Measurements from ENCODE around the gene MRPL53.
"Not testable (repeated sequence)": the region's sequence is repeated elsewhere in the genome, so short reads cannot be mapped to it uniquely, and the experiment has no call there.

Gene MRPL53

DNA sequence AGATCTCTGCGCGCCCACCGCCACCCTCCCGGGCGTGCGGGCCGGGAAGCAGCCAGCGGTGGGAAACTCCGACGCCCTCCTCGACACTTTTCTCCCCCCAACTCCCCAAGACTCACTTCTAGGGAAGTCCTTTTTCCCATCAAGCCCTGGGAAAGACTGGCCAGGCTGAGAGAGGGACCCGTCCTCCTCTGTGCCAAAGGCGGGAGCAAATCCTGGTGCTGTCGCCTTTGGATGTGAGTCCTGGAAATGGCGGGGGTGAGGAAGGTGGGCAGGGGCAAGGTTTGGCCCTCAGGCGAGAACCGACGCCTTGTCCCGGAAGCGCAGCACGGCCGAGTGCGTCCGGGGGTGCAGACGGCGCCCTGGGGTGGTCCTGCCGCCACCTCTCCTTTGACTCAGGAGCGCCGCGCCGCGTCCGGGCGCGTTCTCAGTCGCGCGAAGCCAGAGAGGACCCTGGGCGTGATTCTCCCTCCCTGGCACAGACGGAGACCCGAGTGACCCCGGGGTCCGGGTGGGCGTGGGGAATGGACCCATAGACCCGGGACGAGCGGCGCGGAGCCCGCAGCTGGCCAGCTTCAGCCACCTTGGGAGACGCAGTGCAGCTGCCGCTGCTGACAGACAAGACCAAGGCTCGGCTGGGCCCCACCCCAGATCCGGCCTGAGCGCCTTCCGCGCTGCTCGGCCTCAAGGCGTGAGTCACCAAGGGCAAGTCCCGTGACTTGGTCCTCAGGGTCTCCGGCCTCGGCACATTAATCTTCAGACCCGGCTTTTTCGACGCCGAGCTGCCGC is 30.4 kb upstream of the MRPL53 start:
- DNase-seq (ENCODE audit: low spot score) = peak; percentile 94

DNA sequence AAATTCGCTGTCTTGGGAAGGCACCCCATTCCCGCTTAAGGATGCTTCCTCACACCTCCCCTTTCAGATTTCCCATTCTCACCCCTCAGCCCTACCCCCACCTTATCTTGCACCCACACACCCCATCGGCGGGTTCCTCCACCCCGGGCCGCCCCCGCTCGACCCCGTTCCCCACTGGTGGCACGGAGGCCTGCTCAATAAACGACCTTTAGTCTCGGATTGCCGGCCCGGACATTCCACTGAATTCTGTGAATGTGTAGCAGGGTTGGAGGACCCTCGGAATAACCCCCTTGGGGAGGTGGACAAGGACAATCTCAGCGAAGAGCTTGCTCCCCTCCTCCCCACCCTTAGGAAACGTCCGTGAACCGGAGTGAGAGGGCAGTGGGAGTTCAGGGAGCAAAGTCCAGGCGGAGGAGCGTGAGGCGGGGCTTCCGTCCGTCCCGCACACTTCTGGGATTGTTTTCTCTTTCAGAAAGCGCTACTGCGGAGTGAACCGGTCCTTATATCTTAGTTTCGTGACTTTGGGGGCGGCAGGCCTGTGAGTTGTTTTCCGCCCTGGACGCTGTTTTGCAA is 29.8 kb upstream of the MRPL53 start:
- no peak for DNase-seq (ENCODE audit: low spot score)

DNA sequence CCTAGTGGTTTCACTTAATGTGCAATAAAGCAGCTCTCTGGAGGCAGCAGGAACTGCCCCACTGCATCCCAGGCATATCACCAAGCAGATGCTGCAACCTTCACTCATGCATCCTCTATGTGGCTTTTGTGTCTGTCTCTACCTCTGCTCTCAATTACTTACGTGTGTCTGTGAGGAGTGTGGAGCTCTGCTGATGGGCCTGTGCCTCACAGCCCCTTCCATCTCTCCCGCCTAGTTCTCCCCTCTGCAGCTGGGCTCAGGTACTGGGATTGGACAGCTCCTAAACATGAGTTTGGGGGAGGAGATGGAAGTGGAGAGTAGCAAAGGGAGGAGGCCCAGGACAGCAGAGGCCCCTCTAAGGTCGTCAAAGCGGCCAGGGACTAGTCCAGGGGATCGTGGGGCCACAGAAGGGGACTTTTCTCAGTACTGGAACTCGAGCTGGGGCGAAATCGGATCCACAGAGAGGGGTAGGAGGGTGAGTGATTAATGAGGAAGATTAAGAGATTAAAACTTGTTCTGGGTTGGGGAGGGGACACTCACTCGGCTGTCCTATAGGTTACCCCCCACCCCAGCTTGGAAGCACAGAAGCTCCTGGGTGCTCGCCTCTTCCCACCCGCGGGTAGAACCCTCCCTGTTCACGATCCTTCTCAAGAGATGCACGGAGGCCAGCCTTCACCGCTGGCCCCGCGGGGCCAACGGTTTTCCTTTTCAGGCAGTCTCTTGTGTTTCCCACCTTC is 29.0 kb upstream of the MRPL53 start:
- DNase-seq (ENCODE audit: low spot score) = no peak

DNA sequence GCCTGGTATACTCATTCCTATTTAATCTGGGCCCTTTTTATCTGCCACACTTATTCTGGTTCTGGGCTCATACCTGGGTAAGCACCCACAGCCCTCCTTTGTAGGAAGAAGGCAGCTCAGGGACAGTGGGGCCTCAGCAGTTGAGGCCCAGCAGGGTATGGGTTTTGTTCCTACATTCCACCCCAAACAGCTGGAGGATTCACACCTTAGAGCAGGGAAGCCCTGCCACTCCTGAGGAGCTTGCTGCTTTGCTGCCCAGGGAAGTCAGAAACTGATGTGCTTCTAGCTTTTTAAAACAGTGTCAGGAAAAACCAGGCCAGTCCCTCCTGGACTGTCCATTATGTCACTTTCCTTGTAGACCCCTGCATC is 28.1 kb upstream of the MRPL53 start:
- no peak for DNase-seq (ENCODE audit: low spot score)

DNA sequence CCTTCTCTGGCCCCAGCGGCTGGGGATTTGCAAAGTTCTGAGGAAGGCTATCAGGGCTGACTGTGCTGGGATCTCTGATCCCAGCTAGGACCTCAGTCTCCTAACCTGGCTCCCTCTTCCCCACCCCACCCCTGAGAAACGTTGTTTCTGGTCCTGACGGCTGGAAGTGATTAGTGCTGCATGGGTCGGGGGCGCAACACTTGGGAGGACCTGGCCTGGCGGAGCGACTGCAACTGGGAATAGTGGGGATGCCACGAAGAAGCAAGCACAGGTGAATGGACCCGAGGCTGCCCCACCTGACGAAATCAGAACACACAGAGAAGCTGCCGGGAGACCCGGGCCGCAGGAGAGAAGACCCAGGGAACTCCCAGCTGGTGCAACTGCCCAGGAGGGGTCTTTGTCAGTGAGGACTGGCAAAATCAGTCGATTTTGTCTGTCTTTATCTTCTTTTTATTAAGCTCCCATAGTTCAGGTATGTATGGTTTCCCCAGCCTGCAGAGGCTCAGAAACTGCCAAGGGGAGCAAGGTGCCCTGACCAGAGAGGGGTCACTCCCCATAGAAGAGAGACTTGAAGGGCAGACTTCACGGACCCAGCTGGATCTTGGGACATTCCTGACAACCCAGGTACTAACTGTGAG is 27.6 kb upstream of the MRPL53 start:
- no peak for DNase-seq (ENCODE audit: low spot score)

DNA sequence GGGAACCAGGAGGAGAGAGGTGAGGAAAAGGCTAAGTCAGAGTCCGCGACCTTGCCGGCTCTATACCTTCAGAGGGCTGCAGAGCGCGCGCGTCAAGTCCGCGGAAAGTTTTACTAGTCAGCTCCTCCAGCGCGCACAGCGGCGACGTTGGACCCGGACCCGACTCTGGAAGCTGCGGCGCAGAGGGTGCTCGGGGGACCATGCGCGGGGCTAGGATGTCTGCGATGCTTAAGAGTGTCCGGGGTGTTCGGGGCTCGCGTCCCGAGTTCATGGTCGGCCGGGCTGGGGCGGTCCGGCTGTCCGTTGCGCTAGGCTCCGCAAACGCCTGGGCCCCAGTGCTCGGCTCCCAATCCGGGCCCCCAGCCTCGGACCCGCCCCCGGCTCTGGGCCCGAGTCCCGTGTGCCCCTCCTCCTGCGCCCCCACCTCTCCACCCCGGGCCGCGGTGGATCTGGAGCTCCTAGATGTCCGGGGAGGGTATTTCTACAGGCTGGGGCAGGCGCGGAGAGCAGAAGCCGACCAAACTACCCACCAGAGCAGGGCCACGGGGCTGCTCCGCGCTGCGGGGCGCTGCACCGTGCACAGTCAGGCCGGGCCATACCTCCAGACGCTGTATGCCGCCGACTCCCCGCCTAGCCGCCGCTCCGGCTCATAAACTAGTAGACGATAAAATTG is 26.9 kb upstream of the MRPL53 start, which contains the start of gene LBX2:
Gene LBX2 (minus strand): TSS at position 337 of the 673 bp plus-strand sequence. CDS start 66 bp downstream, at position 271.
- no peak for DNase-seq (ENCODE audit: low spot score)

DNA sequence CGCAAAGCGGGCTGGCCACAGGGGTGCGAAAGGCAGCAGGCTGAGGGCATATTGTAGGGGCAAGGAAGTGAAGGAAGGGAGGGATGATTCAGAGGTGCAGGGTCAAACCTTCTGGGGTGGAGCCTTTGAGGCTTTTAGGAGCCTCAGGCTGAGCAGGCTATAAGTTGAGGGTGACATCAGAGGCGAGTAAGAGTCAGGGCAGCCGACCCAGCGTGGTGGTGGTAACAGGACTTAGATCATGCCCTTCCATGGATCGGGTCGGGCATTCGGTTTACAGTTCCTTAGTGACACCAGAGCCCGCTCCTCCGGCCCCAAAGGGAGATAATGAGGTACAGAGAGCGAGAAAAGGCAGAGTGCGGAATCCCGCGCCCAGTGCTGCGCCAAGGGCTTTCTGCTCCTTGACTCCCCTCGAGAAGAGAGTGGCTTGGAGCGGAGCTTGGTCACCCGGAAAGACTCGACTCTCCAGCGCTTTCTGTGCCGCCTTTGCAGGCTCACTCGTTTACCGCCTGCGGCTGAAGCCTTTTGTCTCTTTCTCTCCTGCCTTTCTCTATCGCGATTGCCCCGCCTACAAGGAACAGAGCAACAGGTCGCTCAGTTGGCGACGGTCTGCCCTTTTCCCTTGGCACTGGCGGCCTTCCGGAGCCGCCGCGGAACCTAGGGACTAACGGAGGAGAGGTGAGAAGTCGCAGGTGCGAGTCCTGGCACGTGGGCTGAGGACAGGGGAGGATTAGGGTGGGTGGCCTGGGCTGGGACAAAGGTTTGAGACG is 26.2 kb upstream of the MRPL53 start:
- DNase-seq (ENCODE audit: low spot score) = no peak

DNA sequence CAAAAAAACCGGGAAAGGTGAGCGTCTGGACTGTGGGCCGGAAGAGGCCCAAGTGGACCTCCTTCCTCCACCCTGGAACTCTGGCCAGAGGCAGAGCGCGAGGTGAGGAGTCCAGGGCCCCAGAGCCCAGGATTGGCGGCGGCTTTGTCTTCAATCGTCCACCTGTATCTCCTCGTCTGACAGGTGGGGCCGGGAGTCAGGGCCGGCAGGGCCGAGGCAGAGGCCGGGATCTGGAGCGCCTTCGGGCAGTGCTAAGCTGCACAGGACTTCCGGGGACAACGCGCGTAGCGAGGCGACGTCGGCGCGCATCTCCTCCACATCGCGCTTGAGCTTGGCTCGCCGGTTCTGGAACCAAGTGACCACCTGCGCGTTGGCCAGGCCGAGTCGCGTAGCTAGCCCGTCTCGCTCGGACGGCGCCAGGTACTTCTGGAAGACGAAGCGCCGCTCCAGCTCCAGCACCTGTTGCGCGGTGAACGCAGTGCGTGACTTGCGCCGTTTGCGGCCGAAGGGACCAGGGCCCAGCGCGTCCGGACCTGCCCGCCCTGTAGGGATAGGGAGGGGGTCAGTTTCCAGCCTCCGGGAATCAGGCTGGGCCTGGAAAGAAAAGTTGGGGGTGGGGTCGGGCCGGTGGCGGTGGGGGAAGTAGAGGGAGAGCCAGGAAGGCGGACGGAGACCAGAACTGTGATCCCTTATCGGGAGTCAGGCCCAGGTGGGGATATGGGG is 25.5 kb upstream of the MRPL53 start:
- DNase-seq (ENCODE audit: low spot score) = no peak

DNA sequence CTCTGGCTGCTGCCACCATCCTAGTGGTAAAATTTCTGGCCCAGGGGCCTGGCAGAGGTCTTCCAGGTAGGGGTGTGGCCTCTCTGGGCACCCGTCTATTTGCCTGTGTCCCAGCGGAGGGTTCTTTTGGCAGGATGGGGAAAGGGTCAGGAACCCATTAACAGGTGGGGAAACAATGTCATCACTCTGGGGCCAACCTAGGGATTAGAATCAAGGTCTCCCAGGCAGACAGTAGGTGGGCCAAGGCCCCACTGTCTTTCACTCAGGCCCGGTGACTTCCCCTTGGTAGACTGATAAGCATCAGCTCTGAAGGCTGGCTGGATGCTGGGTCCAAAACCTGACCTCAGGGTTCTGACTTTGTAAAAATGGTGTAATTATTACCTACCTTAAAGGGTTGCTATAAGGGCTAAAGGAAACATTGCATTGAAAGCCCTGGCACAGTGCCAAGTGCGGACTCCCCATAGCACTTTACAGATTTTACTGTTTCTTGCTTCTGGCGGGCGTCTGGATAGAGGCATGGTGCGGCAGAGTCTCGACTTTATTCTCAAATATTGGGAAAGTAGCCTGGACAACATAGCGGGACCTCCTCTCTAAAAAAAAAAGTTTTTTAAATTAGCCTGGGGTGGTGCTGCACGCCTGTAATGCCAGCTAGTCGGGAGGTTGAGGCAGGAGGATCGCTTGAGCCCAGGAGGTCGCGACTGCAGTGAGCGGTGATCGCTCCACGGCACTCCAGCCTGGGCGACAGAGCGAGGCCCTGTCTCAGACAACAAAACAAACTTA is 24.7 kb upstream of the MRPL53 start:
- DNase-seq (ENCODE audit: low spot score) = no peak

DNA sequence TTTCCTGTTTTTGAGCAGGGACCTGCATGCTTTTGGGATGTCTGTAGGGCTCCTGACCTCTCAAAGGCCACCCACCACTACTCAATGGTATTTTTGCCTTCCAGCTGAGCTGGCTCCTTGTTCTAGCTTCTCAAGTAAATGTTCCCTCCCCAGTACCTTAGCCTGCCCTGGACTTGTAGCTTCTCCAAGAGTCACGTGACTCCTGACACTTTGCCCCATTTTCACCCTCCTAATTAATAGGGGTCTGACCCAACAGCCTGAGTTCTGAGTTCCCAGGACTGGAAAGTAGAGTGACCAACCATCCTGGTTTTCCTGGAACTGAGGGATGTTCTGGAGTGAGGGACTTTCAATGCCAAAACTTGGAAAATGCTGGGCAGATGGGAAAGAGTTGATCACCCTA is 23.0 kb upstream of the MRPL53 start:
- DNase-seq (ENCODE audit: low spot score) = no peak

DNA sequence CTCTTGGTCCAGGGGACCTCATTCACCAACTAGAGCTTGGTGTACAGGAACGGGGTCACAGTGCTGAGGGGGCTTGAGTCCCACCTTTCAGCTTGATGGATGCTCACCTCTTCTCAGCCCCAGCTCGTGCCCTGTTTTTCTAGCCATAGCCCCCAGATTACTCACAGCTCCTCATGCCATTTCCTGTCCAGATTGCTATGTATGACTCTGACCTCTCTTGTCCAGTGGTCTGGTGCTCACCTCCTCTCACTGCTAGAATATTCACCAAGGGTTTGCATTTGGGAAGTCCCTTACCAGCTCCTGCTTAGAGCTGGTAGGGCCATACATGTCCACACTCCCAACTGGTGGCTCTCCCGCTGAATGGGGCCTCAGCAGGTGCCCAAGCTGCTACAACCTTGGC is 21.1 kb upstream of the MRPL53 start:
- no peak for DNase-seq (ENCODE audit: low spot score)

DNA sequence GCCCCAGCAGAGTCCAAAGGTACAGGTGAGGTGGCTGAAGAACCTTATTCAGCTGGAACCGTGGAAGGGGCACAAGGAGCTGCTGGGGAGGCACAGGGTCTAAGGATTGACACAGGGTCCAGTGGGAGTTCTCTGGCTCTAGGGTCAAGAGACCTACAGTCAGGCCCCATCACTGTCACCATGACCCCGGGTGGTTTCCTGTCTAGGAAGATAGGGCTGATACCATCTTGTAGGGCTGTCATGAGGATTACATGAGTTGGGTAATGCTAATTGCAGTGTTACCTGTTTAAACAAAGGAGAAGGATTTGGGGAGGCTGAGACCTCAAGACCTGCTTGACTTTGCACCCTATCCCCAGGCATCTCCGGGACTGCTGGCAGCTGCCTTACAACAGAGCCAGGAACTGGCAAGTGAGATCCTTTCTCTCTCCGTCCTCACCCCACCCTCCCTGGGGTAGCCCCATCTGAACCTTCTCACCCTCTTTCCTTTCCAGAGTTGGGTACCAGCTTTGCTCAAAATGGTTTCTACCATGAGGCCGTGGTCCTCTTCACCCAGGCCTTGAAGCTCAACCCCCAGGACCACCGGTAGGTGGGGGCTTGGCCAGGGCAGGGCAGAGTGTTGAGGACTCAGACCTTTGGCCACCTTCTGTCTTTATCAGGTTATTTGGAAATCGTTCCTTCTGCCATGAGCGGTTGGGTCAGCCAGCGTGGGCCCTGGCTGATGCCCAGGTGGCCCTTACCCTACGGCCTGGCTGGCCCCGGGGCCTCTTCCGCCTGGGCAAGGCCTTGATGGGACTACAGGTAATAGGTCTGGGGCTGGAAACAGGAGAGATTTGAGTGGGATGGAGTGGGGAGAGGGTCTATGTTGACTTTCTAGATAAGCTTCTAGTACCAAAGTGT is 19.4 kb upstream of the MRPL53 start:
- no peak for DNase-seq (ENCODE audit: low spot score)

DNA sequence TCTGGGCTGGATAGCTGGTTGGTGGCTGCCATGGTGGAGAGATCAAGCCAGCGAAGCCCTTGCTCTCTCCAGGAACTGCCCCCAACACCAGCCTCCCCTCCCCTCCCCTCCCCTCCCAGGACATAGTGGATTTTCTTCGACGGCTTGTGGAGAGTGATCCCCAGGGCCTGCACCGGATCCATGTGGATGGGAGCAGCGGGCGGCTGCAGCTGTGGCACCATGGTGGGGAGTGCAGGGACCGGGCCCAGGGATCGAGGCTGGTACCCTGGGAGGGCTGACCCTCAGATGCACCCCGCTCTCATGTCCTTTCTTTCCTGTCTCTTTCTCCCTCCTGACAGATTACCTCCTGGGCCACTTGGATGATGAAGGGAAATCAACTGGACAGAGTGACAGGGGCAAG is 17.4 kb upstream of the MRPL53 start:
- DNase-seq (ENCODE audit: low spot score) = no peak

DNA sequence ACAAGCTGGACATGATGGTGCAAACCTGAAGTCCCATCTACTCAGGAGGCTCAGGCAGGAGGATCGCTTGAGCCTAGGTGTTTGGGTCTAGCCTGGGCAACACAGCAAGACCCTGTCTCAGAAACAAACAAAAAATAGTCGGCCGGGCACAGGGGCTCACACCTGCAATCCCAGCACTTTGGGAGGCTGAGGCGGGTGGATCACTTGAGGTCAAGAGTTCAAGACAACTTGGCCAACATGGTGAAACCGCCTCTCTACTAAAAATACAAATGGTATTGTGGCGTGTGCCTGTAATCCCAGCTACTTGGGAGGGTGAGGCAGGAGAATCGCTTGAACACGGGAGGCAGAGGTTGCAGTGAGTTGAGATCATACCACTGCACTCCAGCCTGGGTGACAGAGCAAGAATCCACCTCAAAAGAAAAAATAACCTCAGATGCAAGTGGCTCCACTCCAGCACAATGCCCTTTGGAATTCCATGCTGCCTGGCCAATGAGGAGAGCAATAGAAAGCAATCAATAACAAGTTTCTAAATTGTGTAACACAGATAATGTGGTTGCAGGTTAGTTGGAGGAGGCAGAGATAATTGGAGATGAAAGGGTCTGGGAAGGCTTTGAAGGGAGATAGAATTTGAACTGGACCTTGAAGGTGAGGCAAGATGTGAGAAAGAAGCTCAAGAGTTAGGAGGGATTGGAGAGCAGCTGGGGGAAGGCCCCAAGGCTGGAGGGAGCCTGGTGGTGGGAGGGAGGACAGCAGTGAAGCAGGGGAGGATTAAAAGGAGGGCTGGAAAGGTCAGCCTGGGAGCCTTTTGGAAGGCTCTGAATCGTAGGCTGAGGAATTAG is 16.4 kb upstream of the MRPL53 start:
- DNase-seq (ENCODE audit: low spot score) = no peak

DNA sequence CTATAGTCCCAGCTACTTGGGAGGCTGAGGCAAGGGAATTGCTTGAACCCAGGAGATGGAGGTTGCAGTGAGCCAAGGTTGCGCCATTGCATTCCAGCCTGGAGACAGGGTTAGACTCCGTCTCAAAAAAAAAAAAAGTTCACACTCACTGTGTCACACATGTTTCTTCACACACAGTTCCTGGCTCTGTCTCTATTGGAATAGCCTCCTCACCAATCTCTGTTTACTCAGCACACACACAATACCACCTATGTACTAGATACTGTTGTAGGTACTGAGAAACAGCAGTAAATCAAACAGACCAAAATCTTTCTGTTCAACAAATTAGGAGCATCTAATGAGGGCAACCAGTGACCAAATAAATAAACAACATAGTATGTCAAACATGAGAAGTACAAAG is 13.7 kb upstream of the MRPL53 start:
- no peak for DNase-seq (ENCODE audit: low spot score)

DNA sequence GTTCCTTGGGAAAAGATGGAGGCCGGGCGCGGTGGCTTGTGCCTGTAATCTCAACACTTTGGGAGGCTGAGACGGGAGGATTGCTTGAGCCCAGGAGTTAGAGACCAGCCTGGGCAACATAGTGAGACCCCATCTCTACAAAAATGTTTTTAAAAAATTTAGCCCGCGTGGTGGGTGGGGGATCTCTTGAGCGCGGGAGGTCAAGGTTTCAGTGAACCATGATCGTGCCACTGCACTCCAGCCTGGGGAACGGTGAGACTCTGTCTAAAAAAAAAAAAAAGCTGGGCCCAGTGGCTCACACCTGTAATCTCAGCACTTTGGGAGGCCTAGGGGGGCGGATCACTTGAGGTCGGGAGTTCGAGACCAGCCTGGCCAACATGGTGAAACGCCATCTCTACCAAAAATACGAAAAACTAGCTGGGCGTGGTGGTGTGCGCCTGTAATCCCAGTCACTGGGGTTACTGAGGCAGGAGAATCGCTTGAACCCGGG is 11.2 kb upstream of the MRPL53 start:
- not testable (repeated sequence) for DNase-seq (ENCODE audit: low spot score)

DNA sequence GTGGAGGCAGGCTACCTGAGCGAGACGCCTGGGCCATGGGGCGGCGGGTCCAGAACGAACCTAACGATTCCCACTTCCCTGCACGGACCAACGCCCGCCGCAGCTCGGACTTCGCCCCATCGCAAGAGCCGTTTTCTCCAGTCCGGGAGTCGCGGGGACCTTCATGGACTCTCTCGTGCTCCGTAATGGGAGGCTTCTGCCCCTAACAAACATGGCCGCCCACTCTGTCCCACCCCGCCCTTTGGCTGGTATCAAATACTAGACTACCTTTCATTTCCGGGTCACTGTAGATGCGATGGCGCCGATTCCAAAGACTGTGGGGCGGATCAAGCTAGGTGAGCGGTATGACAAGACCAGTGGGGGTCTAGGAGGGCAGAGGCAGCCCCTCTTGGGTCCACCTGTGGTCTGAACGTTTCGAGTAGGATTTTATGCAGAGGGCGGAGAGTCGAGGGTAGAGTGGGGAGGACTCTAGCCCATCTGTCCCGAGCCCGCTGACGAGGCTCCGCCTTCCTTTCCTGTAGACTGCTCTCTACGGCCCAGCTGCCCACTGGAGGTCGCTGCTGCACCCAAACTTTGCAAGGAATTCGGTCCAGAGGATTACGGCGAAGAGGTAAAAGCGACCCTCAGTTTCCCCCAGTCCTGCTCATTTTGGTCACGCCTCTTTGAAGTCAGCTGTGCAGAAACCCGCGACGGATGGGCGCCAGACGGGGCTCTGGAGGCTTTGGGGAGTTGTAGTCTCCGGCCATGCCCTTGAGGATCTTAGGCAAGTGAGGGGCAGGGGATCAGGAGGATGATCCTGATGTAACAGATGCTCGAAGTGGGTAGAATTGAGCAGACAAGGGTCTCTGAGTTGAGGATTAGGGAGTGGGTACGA is 10.6 kb upstream of the MRPL53 start, which contains the start of the genes CCDC142 and TTC31:
Gene CCDC142 (minus strand): TSS at position 198 of the 874 bp plus-strand sequence. CDS start 161 bp downstream, at position 37.
Gene TTC31 (plus strand): TSS at position 281 of the 874 bp plus-strand sequence. CDS start 15 bp downstream, at position 296.
- DNase-seq (ENCODE audit: low spot score) = peak; percentile 94

Data from hepatic stellate cell (primary cell).